CD14-positive monocyte (primary cell): ENCODE data around the gene GRIN2A. TPM values are rescaled to one million over a fixed set of nuclear protein-coding genes. Genes with fewer than 3 reads are reported as not detected.
A peak's percentile ranks its signal among the peaks of the same experiment; 100 is the strongest.

Source experiments
- DNase-seq, 3 donors: peaks; one replicate each; pipeline ENCODE4 v3.0.0-alpha.2; 2011 to 2022
- H2AFZ ChIP-seq: 2 replicates; pipeline ENCODE4 v1.6.0; 2012; ENCODE audit warnings: mild to moderate bottlenecking, low read depth, low read length, inconsistent platforms; ENCODE audit not compliant: insufficient read depth, poor library complexity, severe bottlenecking
- H3K27ac ChIP-seq, 2 donors: 1 replicate in 1 of 2; 2 replicates in 1 of 2; pipeline ENCODE4 v1.5.1; 2012 to 2013; ENCODE audit warnings: low read length in 2 of 2, control low read depth in 1 of 2, inconsistent platforms in 1 of 2, low read depth in 1 of 2, mild to moderate bottlenecking in 1 of 2
- H3K27me3 ChIP-seq, 2 donors: one replicate each; pipeline versions ENCODE4 v1.6.0 to v1.6.1; 2011 to 2013; ENCODE audit warnings: low read length in 2 of 2; ENCODE audit not compliant: control insufficient read depth in 2 of 2, insufficient read depth in 2 of 2
- H3K36me3 ChIP-seq, 2 donors: replicated peaks in 1 of 2; 1 replicate in 1 of 2; 2 replicates in 1 of 2; pipeline versions ENCODE4 v1.5.1 to v1.6.1; 2012 to 2013; ENCODE audit warnings: low read length in 2 of 2, control low read depth in 1 of 2, inconsistent platforms in 1 of 2, mild to moderate bottlenecking in 1 of 2; ENCODE audit not compliant: insufficient read depth in 2 of 2, control insufficient read depth in 1 of 2
- H3K4me1 ChIP-seq, 2 donors: 1 replicate in 1 of 2; 2 replicates in 1 of 2; pipeline versions ENCODE4 v1.5.1 to v1.6.1; 2012 to 2013; ENCODE audit warnings: low read length in 2 of 2, control low read depth in 1 of 2, inconsistent platforms in 1 of 2, mild to moderate bottlenecking in 1 of 2, moderate library complexity in 1 of 2; ENCODE audit not compliant: insufficient read depth in 2 of 2, control insufficient read depth in 1 of 2
- H3K4me2 ChIP-seq: replicated peaks from 2 replicates; pipeline ENCODE3; 2012; ENCODE audit warnings: low read length, moderate library complexity, mild to moderate bottlenecking; ENCODE audit not compliant: poor library complexity, severe bottlenecking; ENCODE audit errors: extremely low read depth
- H3K4me3 ChIP-seq, 3 experiments: fragments of 200-600 bp in 1 of 3; sonication (generic) in 1 of 3; replicated peaks in 1 of 3; 1 replicate in 2 of 3; 2 replicates in 1 of 3; pipeline ENCODE4 v1.5.1; 2011 to 2013; ENCODE audit warnings: low read length in 3 of 3, mild to moderate bottlenecking in 3 of 3, control low read depth in 2 of 3, low read depth in 2 of 3, inconsistent platforms in 1 of 3, moderate library complexity in 1 of 3
- H3K79me2 ChIP-seq: 2 replicates; pipeline ENCODE4 v1.6.0; 2012; ENCODE audit warnings: mild to moderate bottlenecking, control low read depth, inconsistent platforms, low read length, moderate library complexity; ENCODE audit not compliant: insufficient read depth
- H3K9ac ChIP-seq: 2 replicates; pipeline ENCODE4 v1.6.0; 2017; ENCODE audit warnings: low read length, mild to moderate bottlenecking; ENCODE audit not compliant: insufficient read depth, poor library complexity, severe bottlenecking
- H3K9me3 ChIP-seq, 2 donors: replicated peaks in 1 of 2; 1 replicate in 1 of 2; 2 replicates in 1 of 2; pipeline versions ENCODE4 v1.5.1 to v1.6.1; 2012 to 2013; ENCODE audit warnings: low read length in 2 of 2, control low read depth in 1 of 2; ENCODE audit not compliant: control insufficient read depth in 1 of 2, insufficient read depth in 1 of 2
- H4K20me1 ChIP-seq: 2 replicates; pipeline ENCODE4 v1.6.0; 2012; ENCODE audit warnings: mild to moderate bottlenecking, low read length, control low read depth, moderate library complexity; ENCODE audit not compliant: insufficient read depth
- H3K27ac Mint-ChIP-seq, 7 donors: one replicate each; pipeline ENCODE4 v1.8.0; 2020; ENCODE audit warnings: mild to moderate bottlenecking in 7 of 7, mixed read lengths in 7 of 7, moderate library complexity in 6 of 7, inconsistent platforms in 2 of 7
- H3K27me3 Mint-ChIP-seq, 3 donors: one replicate each; pipeline ENCODE4 v1.8.0; 2021 to 2022; ENCODE audit warnings: low read depth in 3 of 3, mild to moderate bottlenecking in 3 of 3, mixed read lengths in 3 of 3, moderate library complexity in 3 of 3, inconsistent platforms in 1 of 3
- H3K36me3 Mint-ChIP-seq, 2 donors: one replicate each; pipeline ENCODE4 v1.8.0; 2020; ENCODE audit warnings: mixed read lengths in 2 of 2, inconsistent platforms in 1 of 2, mild to moderate bottlenecking in 1 of 2
- H3K4me1 Mint-ChIP-seq: one replicate; pipeline ENCODE4 v1.8.0; 2020; ENCODE audit warnings: mild to moderate bottlenecking, mixed read lengths
- H3K4me3 Mint-ChIP-seq, 2 donors: one replicate each; pipeline ENCODE4 v1.8.0; 2020; ENCODE audit warnings: mild to moderate bottlenecking in 2 of 2, mixed read lengths in 2 of 2, moderate library complexity in 1 of 2
- H3K9me3 Mint-ChIP-seq, 7 donors: one replicate each; pipeline ENCODE4 v1.8.0; 2020 to 2022; ENCODE audit warnings: mixed read lengths in 7 of 7, mild to moderate bottlenecking in 6 of 7, moderate library complexity in 6 of 7, inconsistent platforms in 2 of 7
- CTCF ChIP-seq: fragments of 200-600 bp; IDR thresholded peaks from one replicate; pipeline ENCODE4 v1.8.0; 2022; ENCODE audit warnings: antibody characterized with exemption, mild to moderate bottlenecking
- WGBS: methylation state at CpG from one replicate; pipeline ENCODE4 v1.1.5; 2013; ENCODE audit warnings: missing lambda C conversion rate; ENCODE audit not compliant: insufficient coverage; 5-methylcytosine and 5-hydroxymethylcytosine counted together
- intact Hi-C, 2 donors: fragments of 100-400 bp; cut with micrococcal nuclease; formaldehyde crosslinking; loops; one replicate each; pipeline versions ENCODE4 v1.15.0 to v1.15.1; 2023
- polyA plus RNA-seq, 3 donors: library from polyadenylated mRNA; depleted of rRNA in 1 of 3; unstranded in 2 of 3; stranded (reverse) in 1 of 3; fragments of 300-500 nt in 2 of 3; fragments of >200 nt in 1 of 3; fragmentation: Illumina TruSeq in 2 of 3; gene quantifications; 1 replicate in 2 of 3; 2 replicates in 1 of 3; pipeline ENCODE4 v1.2.3, GENCODE V29; 2012 to 2021

Gene GRIN2A
- polyA plus RNA-seq, 3 donors: not detected

GRCh38 chr16:10111156-10111761 is 71.0 kb downstream of the GRIN2A start:
- WGBS: 94% methylated on average over 22 of the region's 26 CpGs

GRCh38 chr16:10110552-10110951 is 71.7 kb downstream of the GRIN2A start:
- H3K9ac ChIP-seq: no peak overlapping the region
- WGBS: no CpG with 5 or more reads among the region's 4 CpGs
- no peaks in the 10 kb centered on the region for H3K79me2 ChIP-seq
- no peaks in the 10 kb centered on the region for H3K4me1 ChIP-seq
- H3K4me2 ChIP-seq: no peak overlapping the region
- no peak overlapping the region for H3K4me3 ChIP-seq
- H3K36me3 Mint-ChIP-seq: no peaks in the 10 kb centered on the region
- H2AFZ ChIP-seq: no peak overlapping the region
- H4K20me1 ChIP-seq: no peaks in the 10 kb centered on the region
- H3K27me3 ChIP-seq: no peaks in the 10 kb centered on the region
- no peaks in the 10 kb centered on the region for H3K9me3 ChIP-seq
- no peak overlapping the region for H3K27ac Mint-ChIP-seq
- no peak for TF ChIP-seq CTCF
- no peak overlapping the region for H3K4me3 Mint-ChIP-seq
- intact Hi-C loops: no loop called here
- DNase-seq: no peak
- peaks cover 0 to 3% (median 2%) of the 10 kb centered on the region in 3 donors for H3K27me3 Mint-ChIP-seq
- H3K4me1 Mint-ChIP-seq: no peaks in the 10 kb centered on the region
- no peak overlapping the region for H3K27ac ChIP-seq
- peaks cover 0 to 13% (median 3%) of the 10 kb centered on the region in 7 donors for H3K9me3 Mint-ChIP-seq
- no peaks in the 10 kb centered on the region for H3K36me3 ChIP-seq

More at GRCh38 chr16:10111156-10111761, 71.0 kb downstream of the GRIN2A start:
- Histone ChIP-seq H4K20me1 (no peaks in the 10 kb centered on the region), H3K4me1 (no peaks in the 10 kb centered on the region), H2AFZ (no peak overlapping the region), H3K36me3 (no peaks in the 10 kb centered on the region), H3K9ac (no peak overlapping the region), H3K27ac (no peak overlapping the region), H3K4me3 (no peak overlapping the region), H3K4me2 (no peak overlapping the region), H3K79me2 (no peaks in the 10 kb centered on the region), H3K27me3 (no peaks in the 10 kb centered on the region), H3K9me3 (no peaks in the 10 kb centered on the region)
- Mint-ChIP-seq H3K9me3 (peaks cover 0 to 13% (median 3%) of the 10 kb centered on the region in 7 donors), H3K4me3 (no peak overlapping the region), H3K4me1 (no peaks in the 10 kb centered on the region), H3K27me3 (peaks cover 0 to 3% (median 2%) of the 10 kb centered on the region in 3 donors), H3K36me3 (no peaks in the 10 kb centered on the region), H3K27ac (peak overlapping the region in 1 of 7 donors; percentile 50)
- intact Hi-C loops: no loop called here
- no peak for TF ChIP-seq CTCF
- no peak for DNase-seq
